Spleen (tissue), 13 donors: ENCODE measurements around the gene FAM161A. TPM values are rescaled to one million over a fixed set of nuclear protein-coding genes. Genes with fewer than 3 reads are reported as not detected.

Source experiments
- DNase-seq: peaks from one replicate; pipeline ENCODE4 v3.0.0-alpha.2; 2020
- H3K27ac ChIP-seq, 8 donors: fragments of 200-600 bp; sonication (generic) in 7 of 8; 1 replicate in 4 of 8; 2 replicates in 4 of 8; pipeline versions ENCODE4 v1.5.0 to v1.8.0; 2016 to 2021; ENCODE audit warnings: inconsistent platforms in 4 of 8, mild to moderate bottlenecking in 4 of 8, moderate library complexity in 1 of 8
- H3K27me3 ChIP-seq, 7 donors: fragments of 200-600 bp; sonication (generic) in 6 of 7; replicated peaks in 1 of 7; 1 replicate in 4 of 7; 2 replicates in 3 of 7; pipeline versions ENCODE4 v1.5.0 to v1.8.0; 2016 to 2021; ENCODE audit warnings: inconsistent platforms in 3 of 7, mild to moderate bottlenecking in 1 of 7
- H3K36me3 ChIP-seq, 6 donors: fragments of 200-600 bp; sonication (generic) in 5 of 6; 1 replicate in 4 of 6; 2 replicates in 2 of 6; pipeline versions ENCODE4 v1.5.0 to v1.8.0; 2016 to 2021; ENCODE audit warnings: inconsistent platforms in 2 of 6
- H3K4me1 ChIP-seq, 6 donors: fragments of 200-600 bp; sonication (generic) in 5 of 6; 1 replicate in 3 of 6; 2 replicates in 3 of 6; pipeline versions ENCODE4 v1.5.0 to v1.8.0; 2016 to 2021; ENCODE audit warnings: inconsistent platforms in 3 of 6
- H3K4me3 ChIP-seq, 8 donors: fragments of 200-600 bp; sonication (generic) in 7 of 8; 1 replicate in 4 of 8; 2 replicates in 4 of 8; pipeline versions ENCODE4 v1.5.0 to v1.8.0; 2016 to 2021; ENCODE audit warnings: inconsistent platforms in 4 of 8, mild to moderate bottlenecking in 4 of 8, moderate library complexity in 2 of 8
- H3K9me3 ChIP-seq, 8 donors: fragments of 200-600 bp; sonication (generic) in 7 of 8; 1 replicate in 4 of 8; 2 replicates in 4 of 8; pipeline versions ENCODE4 v1.5.0 to v1.8.0; 2016 to 2021; ENCODE audit warnings: inconsistent platforms in 4 of 8
- POLR2A ChIP-seq, 3 donors: fragments of 450-650 bp; IDR thresholded peaks; one replicate each; pipeline ENCODE4 v1.5.1; 2017; ENCODE audit warnings: antibody characterized with exemption in 3 of 3, mild to moderate bottlenecking in 1 of 3
- POLR2AphosphoS5 ChIP-seq, 3 donors: sonication (generic); formaldehyde crosslinking; IDR thresholded peaks; one replicate each; pipeline ENCODE4 v1.5.1; 2017; ENCODE audit warnings: antibody characterized with exemption in 3 of 3
- WGBS, 5 donors: extraction: QIAGEN DNeasy Blood & Tissue Kit in 3 of 5; methylation state at CpG; one replicate each; pipeline versions ENCODE4 v1.1.5 to v1.1.7; 2013 to 2018; 5-methylcytosine and 5-hydroxymethylcytosine counted together
- intact Hi-C: fragments of 100-400 bp; cut with DNase I; formaldehyde crosslinking; loops from one replicate; pipeline ENCODE4 v1.15.0; 2023; ENCODE audit warnings: low total_unique reads
- long read RNA-seq, 2 donors: transcript quantifications; one replicate each; lab custom pipeline, GENCODE V29; 2026
- polyA plus RNA-seq, 3 donors: library from polyadenylated mRNA; stranded (reverse); fragments of 200-250 nt; gene quantifications; one replicate each; pipeline ENCODE4 v1.2.1, GENCODE V29; 2013
- total RNA-seq, 7 donors: library from RNA; depleted of rRNA in 3 of 7; stranded (reverse); fragments of >200 nt in 3 of 7; fragmentation: NEBNext Ultra II Directional in 4 of 7; extraction: Animal tissue kit (Norgen Biotek cat#: 25700) in 4 of 7; gene quantifications; one replicate each; pipeline versions ENCODE4 v1.1.0 to v1.2.1, GENCODE V29; 2016 to 2021
- TF ChIP-seq, protein P1 (sequence below), 11 experiments: fragments of 200-600 bp in 7 of 11; fragments of 450-650 bp in 4 of 11; sonication (generic) in 4 of 11; IDR thresholded peaks in 8 of 11; conservative IDR thresholded peaks in 3 of 11; 1 replicate in 7 of 11; 2 replicates in 4 of 11; pipeline versions ENCODE4 v1.4.0 to v1.8.0; 2016 to 2021; ENCODE audit warnings: antibody characterized with exemption in 11 of 11, inconsistent platforms in 4 of 11, mild to moderate bottlenecking in 1 of 11
- donor health status: healthy with polysubstance abuse.
- donor health status: DM: no; HTN: no; CAD: no; lungs with moderate emphysema.
- donor health status: DM: no; HTN: no; CAD: no.
- donor health status: Bipolar disorder and iron deficiency.
- donor health status: healthy.
- donor health status: DM: no; HTN: no; CAD: no.
- donor health status: DM: yes; HTN: yes; CAD: no.

The FAM161A gene, protein sequence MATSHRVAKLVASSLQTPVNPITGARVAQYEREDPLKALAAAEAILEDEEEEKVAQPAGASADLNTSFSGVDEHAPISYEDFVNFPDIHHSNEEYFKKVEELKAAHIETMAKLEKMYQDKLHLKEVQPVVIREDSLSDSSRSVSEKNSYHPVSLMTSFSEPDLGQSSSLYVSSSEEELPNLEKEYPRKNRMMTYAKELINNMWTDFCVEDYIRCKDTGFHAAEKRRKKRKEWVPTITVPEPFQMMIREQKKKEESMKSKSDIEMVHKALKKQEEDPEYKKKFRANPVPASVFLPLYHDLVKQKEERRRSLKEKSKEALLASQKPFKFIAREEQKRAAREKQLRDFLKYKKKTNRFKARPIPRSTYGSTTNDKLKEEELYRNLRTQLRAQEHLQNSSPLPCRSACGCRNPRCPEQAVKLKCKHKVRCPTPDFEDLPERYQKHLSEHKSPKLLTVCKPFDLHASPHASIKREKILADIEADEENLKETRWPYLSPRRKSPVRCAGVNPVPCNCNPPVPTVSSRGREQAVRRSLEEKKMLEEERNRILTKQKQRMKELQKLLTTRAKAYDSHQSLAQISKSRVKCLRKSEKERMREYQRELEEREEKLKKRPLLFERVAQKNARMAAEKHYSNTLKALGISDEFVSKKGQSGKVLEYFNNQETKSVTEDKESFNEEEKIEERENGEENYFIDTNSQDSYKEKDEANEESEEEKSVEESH
- total RNA-seq (1 to 10 TPM; 1.2 to 3.1 (median 2.0) TPM), polyA plus RNA-seq (1 to 10 TPM in 2 of 3 donors, under 1 TPM in 1; 0.76 to 1.5 (median 1.2) TPM)
- long read RNA-seq, donor 1, partial matches to known transcripts = 0 of 1 reads
- long read RNA-seq, donor 1, other reads (novel, unspliced or antisense) = 0 of 1 reads
- long read RNA-seq, donor 2 = 0 reads

GRCh38 chr2:61853847-61854563 is at the start of gene FAM161A:
FAM161A (minus strand) TSS chr2:61854060; CDS start chr2:61854041, 19 bp downstream.
- Histone ChIP-seq H3K4me3 (peak within 1 kb of the TSS; percentile 83 to 97 (median 90)), H3K27ac (peak within 1 kb of the TSS; percentile 70 to 87 (median 82)), H3K36me3 (no peaks in the 10 kb centered on the region), H3K4me1 (peaks cover 4 to 19% (median 15%) of the 10 kb centered on the region in 6 donors), H3K9me3 (no peaks in the 10 kb centered on the region), H3K27me3 (no peaks in the 10 kb centered on the region)
- TF ChIP-seq POLR2A (IDR thresholded peaks at IDR 0.05) = peak in 1 of 3 donors; percentile 13
- TF ChIP-seq, protein P1, sequence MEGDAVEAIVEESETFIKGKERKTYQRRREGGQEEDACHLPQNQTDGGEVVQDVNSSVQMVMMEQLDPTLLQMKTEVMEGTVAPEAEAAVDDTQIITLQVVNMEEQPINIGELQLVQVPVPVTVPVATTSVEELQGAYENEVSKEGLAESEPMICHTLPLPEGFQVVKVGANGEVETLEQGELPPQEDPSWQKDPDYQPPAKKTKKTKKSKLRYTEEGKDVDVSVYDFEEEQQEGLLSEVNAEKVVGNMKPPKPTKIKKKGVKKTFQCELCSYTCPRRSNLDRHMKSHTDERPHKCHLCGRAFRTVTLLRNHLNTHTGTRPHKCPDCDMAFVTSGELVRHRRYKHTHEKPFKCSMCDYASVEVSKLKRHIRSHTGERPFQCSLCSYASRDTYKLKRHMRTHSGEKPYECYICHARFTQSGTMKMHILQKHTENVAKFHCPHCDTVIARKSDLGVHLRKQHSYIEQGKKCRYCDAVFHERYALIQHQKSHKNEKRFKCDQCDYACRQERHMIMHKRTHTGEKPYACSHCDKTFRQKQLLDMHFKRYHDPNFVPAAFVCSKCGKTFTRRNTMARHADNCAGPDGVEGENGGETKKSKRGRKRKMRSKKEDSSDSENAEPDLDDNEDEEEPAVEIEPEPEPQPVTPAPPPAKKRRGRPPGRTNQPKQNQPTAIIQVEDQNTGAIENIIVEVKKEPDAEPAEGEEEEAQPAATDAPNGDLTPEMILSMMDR (IDR thresholded peaks at IDR 0.05 in 8 of 11, conservative IDR thresholded peaks at IDR 0.05 in 3 of 11) = peak in 3 of 11 experiments; percentile 4 to 9 (median 9)
- TF ChIP-seq POLR2AphosphoS5 (IDR thresholded peaks at IDR 0.05) = peak; percentile 69 to 78 (median 78)
- intact Hi-C loops = no loop called here
- WGBS, 5 donors = 0 to 1% (median 0%) methylated on average over 37 to 50 of the region's 50 CpGs
- peak; percentile 96 for DNase-seq

- DNase-seq = no peak
- intact Hi-C loops = no loop called here
- no peaks in the 10 kb centered on the region for H3K36me3 ChIP-seq
- WGBS, 5 donors = 76 to 96% (median 90%) methylated on average over 1 of the region's 1 CpG
- TF ChIP-seq POLR2A (IDR thresholded peaks at IDR 0.05) = no peak
- TF ChIP-seq, protein P1 (IDR thresholded peaks at IDR 0.05 in 8 of 11, conservative IDR thresholded peaks at IDR 0.05 in 3 of 11) = no peak
- TF ChIP-seq POLR2AphosphoS5 (IDR thresholded peaks at IDR 0.05) = no peak
- H3K27ac ChIP-seq = no peak overlapping the region
- H3K9me3 ChIP-seq = no peaks in the 10 kb centered on the region
- H3K4me1 ChIP-seq = peaks cover 0 to 11% (median 6%) of the 10 kb centered on the region in 6 donors
- no peaks in the 10 kb centered on the region for H3K27me3 ChIP-seq
- H3K4me3 ChIP-seq = no peak overlapping the region
Measured at GRCh38 chr2:61900281-61900680, 46.4 kb upstream of the FAM161A start.

DNA sequence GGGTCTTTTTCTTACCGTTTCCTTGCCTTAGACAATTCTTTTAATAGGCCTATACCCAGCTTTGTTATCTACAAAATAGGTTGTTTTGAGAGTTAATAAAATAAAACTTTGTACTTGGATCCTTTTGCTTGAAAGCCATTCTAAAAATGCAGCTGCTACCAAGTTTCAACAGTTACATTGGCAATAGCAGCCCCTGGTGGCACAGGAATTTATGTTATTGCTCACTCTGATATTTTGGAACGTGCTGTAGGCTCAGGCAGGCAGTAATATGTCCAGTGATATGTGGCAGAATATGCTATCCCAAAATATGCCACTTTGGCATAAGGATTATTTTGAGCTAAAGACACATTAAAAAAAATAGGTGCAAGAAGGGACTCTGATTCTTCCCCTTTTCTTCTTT is 45.0 kb upstream of the FAM161A start:
- no peak for DNase-seq
- TF ChIP-seq, protein P1 (IDR thresholded peaks at IDR 0.05 in 8 of 11, conservative IDR thresholded peaks at IDR 0.05 in 3 of 11) = no peak
- TF ChIP-seq POLR2AphosphoS5 (IDR thresholded peaks at IDR 0.05) (no peak), POLR2A (IDR thresholded peaks at IDR 0.05) (no peak)
- H3K36me3 ChIP-seq = no peaks in the 10 kb centered on the region
- no peaks in the 10 kb centered on the region for H3K9me3 ChIP-seq
- no peak overlapping the region for H3K4me3 ChIP-seq
- H3K4me1 ChIP-seq = peaks cover 0 to 2% (median 0%) of the 10 kb centered on the region in 6 donors
- H3K27me3 ChIP-seq = no peaks in the 10 kb centered on the region
- H3K27ac ChIP-seq = no peak overlapping the region
- intact Hi-C loops = no loop called here
- 41 to 59% (median 44%) methylated on average over 2 of the region's 2 CpGs for WGBS, 5 donors
